OCI-LY7 (cell line): ENCODE measurements around the gene MTG1.

ENCODE experiments used
- CTCF ChIP-seq: fragments of 200-600 bp; sonication (generic); conservative IDR thresholded peaks from 2 replicates; pipeline ENCODE4 v1.5.1; 2014; ENCODE audit warnings: mild to moderate bottlenecking, antibody characterized with exemption, low read length, moderate library complexity, mixed read lengths
- EZH2phosphoT487 ChIP-seq: fragments of 200-600 bp; sonication (generic); IDR thresholded peaks from 2 replicates; pipeline ENCODE4 v1.6.1; 2018; ENCODE audit warnings: low read depth, borderline replicate concordance, mild to moderate bottlenecking, mixed run types, antibody characterized with exemption, low read length, moderate library complexity, mixed read lengths

GRCh38 chr10:133359554-133359971, 34.4 kb upstream of the MTG1 start:
- TF ChIP-seq CTCF (no peak), EZH2phosphoT487 (no peak)
